Cerebellar cortex (tissue), 1 donor: ENCODE measurements around the gene TFCP2.
A peak's percentile ranks its signal among the peaks of the same experiment; 100 is the strongest.
"Not testable (repeated sequence)": the region's sequence is repeated elsewhere in the genome, so short reads cannot be mapped to it uniquely, and the experiment has no call there.

Source experiments
- DNase-seq: peaks from one replicate; pipeline ENCODE4 v3.0.0-alpha.2; 2015; ENCODE audit warnings: low spot score

Gene TFCP2

GRCh38 chr12:51082561-51083125, 90.3 kb downstream of the TFCP2 start:
- peak; percentile 57 for DNase-seq

GRCh38 chr12:51081421-51081820, 91.5 kb downstream of the TFCP2 start:
- DNase-seq: no peak

- no peak for DNase-seq
Measured at GRCh38 chr12:51080136-51080535, 92.8 kb downstream of the TFCP2 start.

GRCh38 chr12:51078866-51079265, 94.1 kb downstream of the TFCP2 start:
- DNase-seq: not testable (repeated sequence)

GRCh38 chr12:51078346-51078745, 94.6 kb downstream of the TFCP2 start:
- DNase-seq: not testable (repeated sequence)

GRCh38 chr12:51077930-51078329, 95.0 kb downstream of the TFCP2 start:
- DNase-seq: peak; percentile 43

- DNase-seq: no peak
Measured at GRCh38 chr12:51076236-51076930, 96.6 kb downstream of the TFCP2 start.

GRCh38 chr12:51075390-51075789, 97.5 kb downstream of the TFCP2 start:
- no peak for DNase-seq

GRCh38 chr12:51071663-51072062, 101.3 kb downstream of the TFCP2 start:
- DNase-seq: no peak

- no peak for DNase-seq
Measured at GRCh38 chr12:51070004-51070403, 102.9 kb downstream of the TFCP2 start.

GRCh38 chr12:51067771-51068170, 105.2 kb downstream of the TFCP2 start:
- DNase-seq: no peak

GRCh38 chr12:51067229-51067628, 105.7 kb downstream of the TFCP2 start:
- no peak for DNase-seq

- DNase-seq: no peak
Measured at GRCh38 chr12:51065530-51065929, 107.4 kb downstream of the TFCP2 start.

GRCh38 chr12:51062631-51063397, 110.1 kb downstream of the TFCP2 start:
- no peak for DNase-seq

GRCh38 chr12:51059086-51059485, 113.8 kb downstream of the TFCP2 start:
- no peak for DNase-seq

- DNase-seq: no peak
Measured at GRCh38 chr12:51056242-51056641, 116.7 kb downstream of the TFCP2 start.

GRCh38 chr12:51055060-51055459, 117.9 kb downstream of the TFCP2 start:
- DNase-seq: no peak

- DNase-seq: no peak
Measured at GRCh38 chr12:51051787-51052186, 121.1 kb downstream of the TFCP2 start.

GRCh38 chr12:51049525-51049924, 123.4 kb downstream of the TFCP2 start:
- no peak for DNase-seq

GRCh38 chr12:51048661-51049251, 124.2 kb downstream of the TFCP2 start:
- peak; percentile 25 for DNase-seq

GRCh38 chr12:51047655-51048540, 125.0 kb downstream of the TFCP2 start, which contains the start of gene LETMD1:
Gene LETMD1, plus strand, starts transcription at chr12:51048327. Its CDS starts 30 bp downstream, at chr12:51048357.
- peak; percentile 99 for DNase-seq
